K562 (cell line): Measurements from ENCODE around the gene LYPLA2. TPM values are rescaled to one million over a fixed set of nuclear protein-coding genes. Genes with fewer than 3 reads are reported as not detected.
A peak's percentile ranks its signal among the peaks of the same experiment; 100 is the strongest.

Source experiments
- ATAC-seq: fragments of 200-7000 bp; cut with Tn5 transposase; 3 replicates; pipeline ENCODE4 v1.9.1; 2020; ENCODE audit warnings: moderate library complexity
- BruUV-seq: library from RNA; stranded (reverse); fragments of 400-500 nt; replicated peaks from 2 replicates; lab custom pipeline; 2021; lab: Mats Ljungman, UMichigan
- CTCF ChIA-PET: fragments of 300-600 bp; formaldehyde crosslinking; extraction: SDS; loops from one replicate; lab custom pipeline; 2021; ENCODE audit warnings: low intra/inter-chr PET ratio; lab: Yijun Ruan, JAX
- POLR2A ChIA-PET: fragments of 300-600, 350-650 bp; sonication (Branson Sonifier 250); formaldehyde crosslinking; extraction: SDS; loops from one replicate; lab custom pipeline; 2021; ENCODE audit warnings: antibody characterized with exemption, inconsistent platforms; lab: Yijun Ruan, JAX
- DNase-seq, 4 experiments: peaks; one replicate each; pipeline versions ENCODE4 v3.0.0 to v3.0.0-alpha.2; 2011 to 2018; ENCODE audit warnings: low spot score in 3 of 4, mixed read lengths in 3 of 4; ENCODE audit errors: extremely low read depth in 1 of 4
- FAIRE-seq: peaks from 2 replicates; lab custom pipeline; 2011; peaks lifted over from hg19 to GRCh38; lab: Jason Lieb, UNC
- H2AFZ ChIP-seq: 2 replicates; pipeline ENCODE4 v1.6.0; 2011; ENCODE audit warnings: low read depth, low read length, control low read depth, inconsistent platforms
- H3K27ac ChIP-seq: fragments of 200-600 bp; 3 replicates; pipeline ENCODE4 v1.8.0; 2011; ENCODE audit warnings: low read depth, mild to moderate bottlenecking, control low read depth, inconsistent platforms, low read length, moderate library complexity, mixed read lengths; ENCODE audit errors: extremely low read depth
- H3K27me3 ChIP-seq, 2 experiments: fragments of 300-600 bp in 1 of 2; 2 replicates in 1 of 2; 3 replicates in 1 of 2; pipeline versions ENCODE4 v1.6.0 to v1.8.0; 2011; ENCODE audit warnings: inconsistent platforms in 2 of 2, low read length in 2 of 2, mild to moderate bottlenecking in 1 of 2, mixed read lengths in 1 of 2, moderate library complexity in 1 of 2; ENCODE audit not compliant: control insufficient read depth in 2 of 2, insufficient read depth in 2 of 2
- H3K36me3 ChIP-seq: fragments of 300-600 bp; 3 replicates; pipeline ENCODE4 v1.8.0; 2011; ENCODE audit warnings: mild to moderate bottlenecking, low read length, inconsistent platforms; ENCODE audit not compliant: control insufficient read depth, insufficient read depth
- H3K4me1 ChIP-seq, 2 experiments: fragments of 200-600 bp in 1 of 2; replicated peaks in 1 of 2; 2 replicates in 1 of 2; 3 replicates in 1 of 2; pipeline versions ENCODE4 v1.5.1 to v1.8.0; 2011; ENCODE audit warnings: inconsistent platforms in 2 of 2, low read length in 2 of 2, mild to moderate bottlenecking in 1 of 2, mixed read lengths in 1 of 2, moderate library complexity in 1 of 2; ENCODE audit not compliant: control insufficient read depth in 2 of 2, insufficient read depth in 2 of 2
- H3K4me2 ChIP-seq: 2 replicates; pipeline ENCODE4 v1.6.1; 2011; ENCODE audit warnings: low read length, control low read depth, inconsistent platforms, mixed read lengths; ENCODE audit not compliant: insufficient read depth
- H3K4me3 ChIP-seq: fragments of 200-600 bp; sonication (generic), shearing (Covaris generic); 2 replicates; pipeline ENCODE4 v1.5.1; 2016; ENCODE audit warnings: control low read depth, inconsistent platforms
- H3K79me2 ChIP-seq: fragments of 200-600 bp; 3 replicates; pipeline ENCODE4 v1.8.0; 2011; ENCODE audit warnings: low read length, inconsistent platforms; ENCODE audit not compliant: control insufficient read depth, insufficient read depth
- H3K9ac ChIP-seq, 2 experiments: 2 replicates each; pipeline versions ENCODE4 v1.6.0 to v1.6.1; 2011; ENCODE audit warnings: low read depth in 2 of 2, low read length in 2 of 2, control low read depth in 1 of 2, inconsistent platforms in 1 of 2, mild to moderate bottlenecking in 1 of 2, mixed read lengths in 1 of 2; ENCODE audit not compliant: insufficient read depth in 1 of 2
- H3K9me1 ChIP-seq: one replicate; pipeline ENCODE4 v1.6.0; 2011; ENCODE audit warnings: inconsistent platforms, mild to moderate bottlenecking, low read length, moderate library complexity; ENCODE audit not compliant: control insufficient read depth, insufficient read depth
- H3K9me3 ChIP-seq: replicated peaks from 2 replicates; pipeline ENCODE4 v1.5.1; 2011; ENCODE audit warnings: low read depth, low read length, inconsistent platforms; ENCODE audit not compliant: control insufficient read depth, insufficient read depth
- H4K20me1 ChIP-seq: replicated peaks from 2 replicates; pipeline ENCODE4 v1.6.1; 2011; ENCODE audit warnings: low read length, inconsistent platforms, mixed read lengths; ENCODE audit not compliant: control insufficient read depth, insufficient read depth
- AFF1 ChIP-seq, 2 experiments: fragments of 450-650 bp; IDR thresholded peaks; 2 replicates each; pipeline ENCODE4 v1.6.1; 2018; ENCODE audit warnings: mild to moderate bottlenecking in 2 of 2, low read depth in 1 of 2; ENCODE audit not compliant: partially characterized antibody in 2 of 2
- CBFA2T3 ChIP-seq: fragments of 450-650 bp; IDR thresholded peaks from 2 replicates; pipeline ENCODE4 v1.6.1; 2017
- HSF4 ChIP-seq: fragments of 250-450 bp; sonication (Bioruptor Pico); IDR thresholded peaks from 2 replicates; pipeline ENCODE4 v2.1.2; 2022; ENCODE audit warnings: mild to moderate bottlenecking, moderate library complexity, borderline replicate concordance
- POLR2AphosphoS5 ChIP-seq: IDR thresholded peaks from 2 replicates; pipeline ENCODE4 v1.6.1; 2011; ENCODE audit warnings: mild to moderate bottlenecking, low read depth, low read length, moderate library complexity; ENCODE audit not compliant: control insufficient read depth, insufficient read depth
- TCF3 ChIP-seq: sonication (generic); formaldehyde crosslinking; IDR thresholded peaks from 2 replicates; pipeline ENCODE4 v1.4.0; 2020; ENCODE audit warnings: mild to moderate bottlenecking, missing genetic modification reagents
- U2AF2 ChIP-seq: fragments of 200-400 bp; formaldehyde crosslinking; optimal IDR thresholded peaks from 2 replicates; pipeline ENCODE3; 2017; ENCODE audit warnings: low read depth, mild to moderate bottlenecking, low read length
- WGBS: fragments of 100-300 bp; shearing (Covaris generic); methylation state at CpG from one replicate; pipeline ENCODE4 v1.1.6; 2016; ENCODE audit warnings: low coverage, mixed read lengths; ENCODE audit not compliant: insufficient coverage; ENCODE audit errors: missing lambda C conversion rate; 5-methylcytosine and 5-hydroxymethylcytosine counted together
- in situ Hi-C: fragments of 300-500 bp; cut with MboI; formaldehyde crosslinking; loops from 4 replicates; pipeline ENCODE4 v1.15.0; 2018; ENCODE audit warnings: inconsistent platforms, mixed read lengths
- intact Hi-C: fragments of 100-400 bp; cut with micrococcal nuclease; formaldehyde crosslinking; loops from 2 replicates; pipeline ENCODE4 v1.14.2; 2022
- polyA plus RNA-seq, 8 experiments: library from polyadenylated mRNA; depleted of rRNA in 4 of 8; stranded (reverse) in 5 of 8; unstranded in 3 of 8; fragments of >200 nt; fragmentation: Nextera tagmentation in 2 of 8; fragmentation: Illumina TruSeq in 1 of 8; extraction: Ambion mirVana in 2 of 8; extraction: Trizol in 1 of 8; gene quantifications; 2 replicates each; pipeline versions ENCODE4 v1.2.1 to v1.2.3, GENCODE V29; 2011 to 2014; ENCODE audit warnings: inconsistent platforms in 1 of 8, missing spikeins in 1 of 8
- total RNA-seq, 7 experiments: library from RNA; depleted of rRNA in 6 of 7; stranded (reverse); fragments of >200 nt in 6 of 7; fragmentation: Illumina TruSeq in 2 of 7; extraction: Trizol in 2 of 7; gene quantifications; 2 replicates each; pipeline versions ENCODE4 v1.2.1 to v1.2.3, GENCODE V29; 2011 to 2021; ENCODE audit warnings: low replicate concordance in 1 of 7

Gene LYPLA2
- total and polyA plus RNA-seq, 9 of the 15 experiments (the other 6 are each of a cell fraction or from before 2014, with no cell fraction given) = 3.9 to 128 (median 60.1) TPM

DNA sequence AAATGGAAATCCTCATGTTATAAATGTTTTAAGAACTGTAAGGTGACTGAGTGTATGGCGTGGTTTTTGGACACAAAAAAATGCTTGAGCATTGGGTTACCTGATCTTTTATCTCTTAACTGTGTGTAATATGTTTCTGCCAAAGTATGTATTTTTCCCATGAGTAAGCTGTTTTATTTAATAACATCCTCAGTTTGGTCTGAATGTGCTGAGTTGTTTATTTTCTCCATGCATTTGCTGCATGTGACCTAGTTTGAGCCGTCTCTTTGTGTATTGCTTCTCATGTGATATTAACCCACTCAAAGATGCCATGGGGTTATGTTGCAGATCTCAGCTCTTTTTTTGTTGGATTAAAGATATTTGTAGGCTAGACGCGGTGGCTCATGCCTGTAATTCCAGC, 6.1 kb upstream of the LYPLA2 start (continued):
- no peak for TF ChIP-seq AFF1 (IDR thresholded peaks at IDR 0.05; ENCODE audit: low read depth in 1 of 2, partially characterized antibody in 2 of 2)

DNA sequence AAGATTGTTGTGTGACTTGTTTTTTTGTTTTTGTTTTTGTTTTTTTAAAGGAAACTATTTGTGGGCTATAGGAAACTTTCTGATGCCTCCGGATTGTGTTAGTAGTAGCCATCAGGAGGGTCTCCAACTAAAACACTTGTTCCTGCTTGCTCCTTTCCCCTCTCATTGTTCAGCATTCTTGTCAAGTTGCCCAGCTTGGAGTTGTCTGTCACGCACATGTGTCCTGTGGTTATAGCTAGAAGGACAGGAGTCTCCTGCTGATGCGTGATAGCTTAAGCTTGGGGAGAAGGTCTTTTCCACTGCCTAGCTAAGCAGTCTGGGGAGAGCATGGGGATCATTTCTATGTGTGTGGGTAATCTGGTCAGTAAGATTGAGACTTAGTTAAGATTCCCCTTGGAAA, 3.2 kb upstream of the LYPLA2 start:
- H3K9ac ChIP-seq = no peak overlapping the region
- peaks cover 55% of the 10 kb centered on the region for H3K36me3 ChIP-seq
- no peak overlapping the region for H3K4me3 ChIP-seq
- no peak overlapping the region for H3K27ac ChIP-seq
- BruUV-seq = TSS peak; percentile 39
- intact Hi-C loops (no loop called here), in situ Hi-C loops (no loop called here)
- H3K4me2 ChIP-seq = no peak overlapping the region
- H3K4me1 ChIP-seq = peaks cover 21 to 24% of the 10 kb centered on the region in 2 experiments
- POLR2A ChIA-PET = interaction anchor here (1.0 to 10.2 kb wide), 5 partner anchors 8 to 42 kb away, joined by 3 to 197 read pairs (median 14); partner anchors contain the start of genes GALE and PITHD1
- 0 out of 2 replicates have a peak, but pooled peaks have one; percentile 28 for TF ChIP-seq POLR2AphosphoS5
- TF ChIP-seq U2AF2 = no peak
- TF ChIP-seq TCF3 (CRISPR knock-in tag) = peak; percentile 23; the same call in 1 of the 2 replicates
- TF ChIP-seq HSF4 (CRISPR knock-in tag) = no peak
- peak; percentile 27; the same call in 1 of the 2 replicates for TF ChIP-seq CBFA2T3
- TF ChIP-seq, all 486 proteins: peak for 3
- WGBS = 65% methylated on average over 3 of the region's 3 CpGs
- H3K79me2 ChIP-seq = peaks cover 40% of the 10 kb centered on the region
- no peak overlapping the region for H2AFZ ChIP-seq
- FAIRE-seq (no peak), DNase-seq (no peak), ATAC-seq (no peak)
- CTCF ChIA-PET = no interaction called here
- H4K20me1 ChIP-seq = peaks cover 3% of the 10 kb centered on the region; the same call in 1 of the 2 replicates
- H3K9me1 ChIP-seq = no peaks in the 10 kb centered on the region
- H3K27me3 ChIP-seq = no peaks in the 10 kb centered on the region
- H3K9me3 ChIP-seq = no peaks in the 10 kb centered on the region
